Measurements from ENCODE around the gene ANTXR1.

Gene ANTXR1

DNA sequence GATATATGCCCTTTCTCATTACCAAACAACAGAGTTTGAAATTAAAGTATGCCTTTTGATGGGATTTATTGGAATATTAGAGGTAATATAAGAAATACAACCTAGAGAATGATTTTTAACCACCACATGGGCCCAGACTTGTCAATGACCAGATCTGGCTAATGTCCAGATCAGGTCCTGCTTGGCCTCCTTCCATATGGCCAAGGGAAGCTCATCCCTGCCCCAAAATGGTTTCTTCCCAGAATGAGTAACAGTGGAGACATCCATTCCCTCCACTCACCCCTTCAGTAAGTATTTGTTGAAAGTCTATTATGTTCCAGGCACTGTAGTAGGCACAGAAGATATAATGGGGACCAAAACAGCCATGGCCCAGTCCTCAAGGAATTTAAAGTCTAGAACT is 54.9 kb downstream of the ANTXR1 start:
- H3K4ac ChIP-seq (ENCODE audit: low read depth in 1 of 2, low read length in 2 of 2): no peak overlapping the region
- H3K79me1 ChIP-seq (replicated peaks; ENCODE audit: low read length, poor library complexity, severe bottlenecking): peaks cover 22% of the 10 kb centered on the region
- no peak overlapping the region for H3K27ac ChIP-seq (ENCODE audit: low read length, poor library complexity, severe bottlenecking)
- no peak overlapping the region for H3K4me3 ChIP-seq (ENCODE audit: insufficient read depth in 1 of 2, low read depth in 1 of 2, low read length in 2 of 2)
- H3K9ac ChIP-seq (ENCODE audit: low read length): no peak overlapping the region
- no peaks in the 10 kb centered on the region for H3K27me3 ChIP-seq (ENCODE audit: control insufficient read depth in 1 of 2, insufficient read depth in 1 of 2, low read length in 2 of 2)
- H3K18ac ChIP-seq (ENCODE audit: low read depth in 1 of 2, low read length in 2 of 2): peak overlapping the region in 1 of 2 experiments; percentile 78
- H3K4me1 ChIP-seq (ENCODE audit: control insufficient read depth, insufficient read depth, low read depth, low read length): no peaks in the 10 kb centered on the region
- H3K4me2 ChIP-seq (ENCODE audit: low read length, poor library complexity, severe bottlenecking): no peak overlapping the region
- no peak overlapping the region for H3K23ac ChIP-seq (ENCODE audit: low read length in 2 of 2)
- no peak overlapping the region for H2AK5ac ChIP-seq (ENCODE audit: low read length, severe bottlenecking)
- H3K36me3 ChIP-seq (ENCODE audit: control insufficient read depth in 1 of 2, insufficient read depth in 2 of 2, low read depth in 1 of 2, low read length in 2 of 2): peaks cover 3 to 25% of the 10 kb centered on the region in 2 experiments
- no peak overlapping the region for H3K14ac ChIP-seq (ENCODE audit: low read length in 2 of 2)
- no peak overlapping the region for H4K91ac ChIP-seq (ENCODE audit: low read length)
- no peak overlapping the region for H2BK120ac ChIP-seq (ENCODE audit: low read depth, low read length)
- H4K8ac ChIP-seq (ENCODE audit: low read length): no peak overlapping the region
- no peaks in the 10 kb centered on the region for H3K9me3 ChIP-seq (ENCODE audit: control insufficient read depth, low read length)
- H2BK15ac ChIP-seq (ENCODE audit: low read depth, poor library complexity, severe bottlenecking): no peak overlapping the region
- H2AFZ ChIP-seq (ENCODE audit: low read depth, low read length): no peak overlapping the region
- no peak overlapping the region for H2BK12ac ChIP-seq (ENCODE audit: low read length in 2 of 2)
- no peak overlapping the region for H2BK5ac ChIP-seq (ENCODE audit: low read depth, low read length, poor library complexity, severe bottlenecking)
- DNase-seq: no peak

DNA sequence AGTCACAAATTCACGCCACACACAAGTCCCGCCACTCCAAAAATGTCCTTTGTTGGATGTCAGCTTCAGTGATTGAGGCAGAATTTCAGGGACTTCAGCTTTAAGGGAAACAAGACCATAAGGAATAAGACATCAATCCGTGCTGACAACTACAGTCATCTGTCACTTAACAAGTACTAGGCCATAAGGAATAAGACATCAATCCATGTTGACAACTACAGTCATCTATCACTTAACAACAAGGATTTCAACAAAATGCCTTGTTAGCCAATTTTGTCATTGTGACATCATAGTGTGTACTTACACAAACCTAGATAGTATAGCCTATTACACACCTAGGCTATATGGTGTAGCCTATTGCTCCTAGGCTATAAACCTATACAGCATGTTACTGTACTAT is 58.0 kb downstream of the ANTXR1 start:
- 100% methylated on average over 3 of the region's 3 CpGs for WGBS
- Histone ChIP-seq H2AFZ (ENCODE audit: low read depth, low read length) (no peak overlapping the region), H3K27me3 (ENCODE audit: control insufficient read depth in 1 of 2, insufficient read depth in 1 of 2, low read length in 2 of 2) (no peaks in the 10 kb centered on the region), H3K18ac (ENCODE audit: low read depth in 1 of 2, low read length in 2 of 2) (no peak overlapping the region), H2BK15ac (ENCODE audit: low read depth, poor library complexity, severe bottlenecking) (no peak overlapping the region), H2BK120ac (ENCODE audit: low read depth, low read length) (no peak overlapping the region), H2BK5ac (ENCODE audit: low read depth, low read length, poor library complexity, severe bottlenecking) (no peak overlapping the region), H4K91ac (ENCODE audit: low read length) (no peak overlapping the region), H3K4ac (ENCODE audit: low read depth in 1 of 2, low read length in 2 of 2) (no peak overlapping the region), H3K23ac (ENCODE audit: low read length in 2 of 2) (no peak overlapping the region), H3K4me1 (ENCODE audit: control insufficient read depth, insufficient read depth, low read depth, low read length) (no peaks in the 10 kb centered on the region), H3K27ac (ENCODE audit: low read length, poor library complexity, severe bottlenecking) (no peak overlapping the region), H2AK5ac (ENCODE audit: low read length, severe bottlenecking) (no peak overlapping the region), H3K4me3 (ENCODE audit: insufficient read depth in 1 of 2, low read depth in 1 of 2, low read length in 2 of 2) (no peak overlapping the region), H3K9me3 (ENCODE audit: control insufficient read depth, low read length) (no peaks in the 10 kb centered on the region), H3K36me3 (ENCODE audit: control insufficient read depth in 1 of 2, insufficient read depth in 2 of 2, low read depth in 1 of 2, low read length in 2 of 2) (peaks cover 3 to 40% of the 10 kb centered on the region in 2 experiments), H3K79me1 (replicated peaks; ENCODE audit: low read length, poor library complexity, severe bottlenecking) (peaks cover 17% of the 10 kb centered on the region), H3K4me2 (ENCODE audit: low read length, poor library complexity, severe bottlenecking) (no peak overlapping the region), H4K8ac (ENCODE audit: low read length) (no peak overlapping the region), H2BK12ac (ENCODE audit: low read length in 2 of 2) (no peak overlapping the region), H3K14ac (ENCODE audit: low read length in 2 of 2) (no peak overlapping the region), H3K9ac (ENCODE audit: low read length) (no peak overlapping the region)
- DNase-seq: no peak

DNA sequence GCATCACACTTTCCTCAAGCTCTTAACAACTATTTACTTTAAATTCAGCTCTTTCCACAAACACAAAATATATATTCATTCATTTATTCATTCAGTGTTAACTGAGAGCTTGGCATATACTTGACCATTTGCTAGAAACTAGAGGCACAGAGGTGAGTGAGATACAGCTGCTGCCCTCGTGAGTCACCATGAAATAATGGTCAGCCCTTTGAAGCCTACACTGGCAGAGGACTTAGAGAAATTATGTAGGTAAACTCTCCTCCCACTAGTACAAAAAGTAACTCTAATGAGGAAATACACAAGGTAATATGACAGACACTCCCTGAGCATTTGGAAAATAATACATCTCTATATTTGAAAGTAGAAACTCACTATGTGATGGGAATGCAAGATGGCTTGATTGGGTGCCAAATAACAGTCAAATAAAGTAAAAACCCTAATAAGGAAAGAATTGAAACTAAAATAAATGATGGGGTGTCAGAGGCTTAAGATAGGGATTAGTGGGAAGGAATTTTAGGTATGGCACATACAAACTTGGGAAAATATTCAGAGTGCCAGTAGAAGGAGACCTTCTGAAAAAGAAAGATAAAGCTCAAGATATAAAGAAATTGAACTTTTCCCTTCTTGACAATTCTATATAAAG is 61.1 kb downstream of the ANTXR1 start:
- H3K4ac ChIP-seq (ENCODE audit: low read depth in 1 of 2, low read length in 2 of 2): no peak overlapping the region
- H3K23ac ChIP-seq (ENCODE audit: low read length in 2 of 2): no peak overlapping the region
- H2BK15ac ChIP-seq (ENCODE audit: low read depth, poor library complexity, severe bottlenecking): no peak overlapping the region
- H3K14ac ChIP-seq (ENCODE audit: low read length in 2 of 2): no peak overlapping the region
- H3K18ac ChIP-seq (ENCODE audit: low read depth in 1 of 2, low read length in 2 of 2): no peak overlapping the region
- peaks cover 6% of the 10 kb centered on the region for H3K79me1 ChIP-seq (replicated peaks; ENCODE audit: low read length, poor library complexity, severe bottlenecking)
- 67% methylated on average over 1 of the region's 1 CpG for WGBS
- no peak overlapping the region for H4K8ac ChIP-seq (ENCODE audit: low read length)
- no peaks in the 10 kb centered on the region for H3K9me3 ChIP-seq (ENCODE audit: control insufficient read depth, low read length)
- no peak overlapping the region for H3K4me3 ChIP-seq (ENCODE audit: insufficient read depth in 1 of 2, low read depth in 1 of 2, low read length in 2 of 2)
- peaks cover 2% of the 10 kb centered on the region for H3K4me1 ChIP-seq (ENCODE audit: control insufficient read depth, insufficient read depth, low read depth, low read length)
- no peak for DNase-seq
- H4K91ac ChIP-seq (ENCODE audit: low read length): no peak overlapping the region
- H2BK120ac ChIP-seq (ENCODE audit: low read depth, low read length): no peak overlapping the region
- no peak overlapping the region for H3K9ac ChIP-seq (ENCODE audit: low read length)
- no peak overlapping the region for H3K4me2 ChIP-seq (ENCODE audit: low read length, poor library complexity, severe bottlenecking)
- no peak overlapping the region for H2BK5ac ChIP-seq (ENCODE audit: low read depth, low read length, poor library complexity, severe bottlenecking)
- no peak overlapping the region for H3K27ac ChIP-seq (ENCODE audit: low read length, poor library complexity, severe bottlenecking)
- no peaks in the 10 kb centered on the region for H3K27me3 ChIP-seq (ENCODE audit: control insufficient read depth in 1 of 2, insufficient read depth in 1 of 2, low read length in 2 of 2)
- no peak overlapping the region for H2AK5ac ChIP-seq (ENCODE audit: low read length, severe bottlenecking)
- H2BK12ac ChIP-seq (ENCODE audit: low read length in 2 of 2): no peak overlapping the region
- no peak overlapping the region for H2AFZ ChIP-seq (ENCODE audit: low read depth, low read length)
- peaks cover 17 to 71% of the 10 kb centered on the region in 2 experiments for H3K36me3 ChIP-seq (ENCODE audit: control insufficient read depth in 1 of 2, insufficient read depth in 2 of 2, low read depth in 1 of 2, low read length in 2 of 2)

DNA sequence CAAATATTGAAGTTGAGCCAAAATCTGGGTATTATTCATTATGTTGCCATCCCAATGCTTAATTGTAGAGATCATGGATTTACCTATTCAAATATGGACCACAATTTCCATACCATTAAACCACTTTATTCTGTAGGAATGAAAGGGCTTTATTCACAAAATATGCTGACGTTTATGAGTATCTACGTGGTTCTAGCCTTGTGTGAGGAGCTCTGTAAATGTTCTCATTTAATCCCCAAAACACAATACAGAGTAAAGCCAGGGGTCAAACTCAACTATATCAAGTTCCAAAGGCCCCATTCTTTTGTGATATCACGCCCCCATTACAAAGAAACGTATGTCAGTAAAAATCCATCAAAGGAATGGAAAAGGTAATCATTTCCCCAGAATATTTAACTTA is 61.9 kb downstream of the ANTXR1 start:
- Histone ChIP-seq H3K9ac (ENCODE audit: low read length) (no peak overlapping the region), H2AK5ac (ENCODE audit: low read length, severe bottlenecking) (no peak overlapping the region), H3K18ac (ENCODE audit: low read depth in 1 of 2, low read length in 2 of 2) (no peak overlapping the region), H3K4ac (ENCODE audit: low read depth in 1 of 2, low read length in 2 of 2) (no peak overlapping the region), H4K91ac (ENCODE audit: low read length) (no peak overlapping the region), H2BK12ac (ENCODE audit: low read length in 2 of 2) (no peak overlapping the region), H3K14ac (ENCODE audit: low read length in 2 of 2) (no peak overlapping the region), H3K4me1 (ENCODE audit: control insufficient read depth, insufficient read depth, low read depth, low read length) (peaks cover 2% of the 10 kb centered on the region), H3K23ac (ENCODE audit: low read length in 2 of 2) (no peak overlapping the region), H3K27ac (ENCODE audit: low read length, poor library complexity, severe bottlenecking) (no peak overlapping the region), H3K27me3 (ENCODE audit: control insufficient read depth in 1 of 2, insufficient read depth in 1 of 2, low read length in 2 of 2) (no peaks in the 10 kb centered on the region), H2AFZ (ENCODE audit: low read depth, low read length) (no peak overlapping the region), H2BK5ac (ENCODE audit: low read depth, low read length, poor library complexity, severe bottlenecking) (no peak overlapping the region), H3K79me1 (replicated peaks; ENCODE audit: low read length, poor library complexity, severe bottlenecking) (peaks cover 4% of the 10 kb centered on the region), H2BK15ac (ENCODE audit: low read depth, poor library complexity, severe bottlenecking) (no peak overlapping the region), H3K4me2 (ENCODE audit: low read length, poor library complexity, severe bottlenecking) (no peak overlapping the region), H3K9me3 (ENCODE audit: control insufficient read depth, low read length) (no peaks in the 10 kb centered on the region), H3K36me3 (ENCODE audit: control insufficient read depth in 1 of 2, insufficient read depth in 2 of 2, low read depth in 1 of 2, low read length in 2 of 2) (peaks cover 17 to 78% of the 10 kb centered on the region in 2 experiments), H4K8ac (ENCODE audit: low read length) (no peak overlapping the region), H2BK120ac (ENCODE audit: low read depth, low read length) (no peak overlapping the region), H3K4me3 (ENCODE audit: insufficient read depth in 1 of 2, low read depth in 1 of 2, low read length in 2 of 2) (no peak overlapping the region)
- 98% methylated on average over 4 of the region's 4 CpGs for WGBS
- no peak for DNase-seq
